Kidney glomerular epithelial cell (primary cell): ENCODE measurements around the gene ADGRL3.
"Not testable (repeated sequence)": the region's sequence is repeated elsewhere in the genome, so short reads cannot be mapped to it uniquely, and the experiment has no call there.

Source experiments
- DNase-seq: peaks from one replicate; lab custom pipeline; 2025; lab: John Stamatoyannopoulos, UW

The ADGRL3 gene

DNA sequence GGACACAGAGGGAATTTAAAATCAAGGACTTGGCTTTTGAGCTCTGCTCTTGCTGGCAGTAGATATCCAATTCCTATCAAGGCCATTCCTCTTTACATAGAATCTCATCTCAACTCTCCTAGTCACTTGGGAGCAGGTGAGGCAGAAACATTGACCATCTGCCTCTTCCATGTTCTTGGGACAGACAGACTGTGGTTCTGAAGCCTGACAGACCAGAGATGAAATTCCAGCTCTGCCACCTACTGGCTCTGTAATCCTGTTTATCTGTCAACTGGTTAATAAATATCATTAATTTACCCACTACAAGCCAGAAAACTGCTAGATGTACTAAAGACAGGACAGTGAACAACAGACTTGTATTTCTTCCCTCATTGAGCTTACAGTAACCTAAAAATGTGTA lies 300.8 kb downstream of the ADGRL3 start:
- DNase-seq = no peak

DNA sequence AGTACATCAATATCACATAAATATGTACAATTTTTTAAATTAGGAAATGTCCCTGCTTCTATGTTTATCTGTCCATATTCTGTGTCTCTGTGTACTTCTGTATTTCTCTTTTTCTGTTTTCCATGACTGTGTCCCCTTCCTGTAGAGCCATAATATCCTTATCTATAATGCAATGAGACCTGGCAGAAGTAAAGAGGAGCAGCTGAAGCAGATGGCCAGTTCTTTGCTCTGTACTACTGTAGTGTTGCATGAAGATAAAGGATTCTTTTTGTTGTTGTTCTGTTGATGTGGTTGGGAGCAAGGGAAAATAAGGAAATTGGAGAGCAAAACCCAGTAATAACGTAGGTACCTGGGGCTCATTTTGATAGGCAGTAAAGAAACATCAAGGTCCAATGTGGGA lies 301.7 kb downstream of the ADGRL3 start:
- no peak for DNase-seq

DNA sequence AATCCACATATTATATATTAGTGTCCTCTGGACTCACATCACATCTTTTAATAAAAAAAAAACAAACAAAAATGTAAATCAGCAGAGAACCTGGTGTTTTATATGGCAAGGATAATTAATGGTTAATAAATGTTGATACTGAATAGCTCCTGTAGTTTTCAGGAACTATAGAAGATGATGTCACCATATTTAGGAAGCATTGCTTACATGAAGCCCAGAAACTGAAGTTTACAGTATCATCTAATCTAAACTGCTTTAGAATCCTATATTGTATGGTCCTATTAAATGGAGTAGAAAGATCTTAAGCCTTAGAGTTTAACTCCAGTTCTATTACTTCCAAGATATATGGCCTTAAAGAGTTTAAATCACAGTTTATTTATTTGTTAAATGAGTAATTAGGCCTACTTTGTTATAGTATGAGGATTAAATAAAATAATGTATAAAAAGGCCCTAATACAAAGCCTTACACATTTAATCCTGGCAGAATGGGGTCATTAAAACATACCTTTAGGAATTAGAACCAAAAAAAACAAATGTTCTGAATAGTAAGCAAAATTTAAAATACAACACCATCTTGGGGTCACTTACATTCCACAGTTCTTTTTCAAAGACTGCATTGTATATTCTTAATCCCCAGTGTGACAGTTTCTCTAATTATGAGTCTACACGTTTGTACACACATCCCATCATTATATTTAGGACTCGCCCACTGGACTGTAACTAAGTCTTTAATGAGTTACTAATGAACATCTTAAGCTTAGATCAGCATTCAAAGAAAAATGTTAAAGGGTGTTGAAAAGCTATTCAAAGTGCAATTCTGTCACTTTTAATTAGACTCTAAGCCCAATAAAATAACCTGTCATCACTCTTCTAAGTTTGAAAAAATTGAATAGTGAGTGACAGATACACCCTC lies 305.9 kb downstream of the ADGRL3 start:
- no peak for DNase-seq

DNA sequence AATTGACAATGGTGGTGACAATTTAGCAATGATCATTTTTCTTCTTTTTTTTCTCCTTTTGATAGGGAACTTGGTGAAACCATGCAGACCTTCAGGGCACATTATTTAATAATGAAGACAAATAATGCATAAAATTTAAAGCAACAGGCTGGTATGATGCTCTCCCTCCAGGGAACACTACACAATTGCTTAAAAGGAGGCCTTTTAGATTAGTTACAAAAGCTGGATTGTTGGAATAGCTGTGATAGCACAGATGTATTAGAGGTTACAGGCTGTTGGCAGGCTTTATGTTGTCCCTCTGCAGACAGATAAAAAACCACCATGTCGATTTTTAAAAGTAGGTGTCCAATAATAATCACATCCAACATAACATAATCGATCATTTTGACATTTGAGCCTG lies 307.0 kb downstream of the ADGRL3 start:
- DNase-seq = no peak

DNA sequence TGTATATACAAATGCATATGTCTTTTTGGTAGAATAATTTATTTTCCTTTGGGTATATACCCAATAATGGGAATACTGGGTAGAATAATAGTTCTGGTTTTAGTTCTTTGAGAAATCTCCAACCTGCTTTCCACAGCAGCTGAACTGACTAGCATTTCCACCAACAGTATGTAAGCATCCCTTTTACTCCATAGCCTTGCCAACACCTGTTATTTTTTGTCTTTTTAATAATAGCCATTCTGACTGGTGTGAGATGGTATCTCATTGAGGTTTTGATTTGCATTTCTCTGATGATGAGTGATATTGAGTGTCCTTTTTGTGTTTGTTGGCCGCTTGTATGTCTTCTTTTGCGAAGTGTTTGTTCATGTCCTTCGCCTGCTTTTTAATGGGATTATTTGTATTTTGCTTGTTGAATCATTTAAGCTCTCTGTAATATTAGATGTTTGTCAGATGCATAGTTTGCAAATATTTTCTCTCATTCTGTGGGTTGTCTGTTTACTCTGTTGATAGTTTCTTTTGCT lies 309.7 kb downstream of the ADGRL3 start:
- not testable (repeated sequence) for DNase-seq

GRCh38 chr4:61511716-61512488 lies 311.8 kb downstream of the ADGRL3 start:
- DNase-seq = peak; percentile 64

GRCh38 chr4:61514991-61515390 lies 314.9 kb downstream of the ADGRL3 start:
- no peak for DNase-seq

GRCh38 chr4:61517144-61517543 lies 317.0 kb downstream of the ADGRL3 start:
- DNase-seq = no peak

- DNase-seq = no peak
Measured at GRCh38 chr4:61520166-61520565, 320.0 kb downstream of the ADGRL3 start.

- peak; percentile 70 for DNase-seq
Measured at GRCh38 chr4:61520681-61521160, 320.6 kb downstream of the ADGRL3 start.

- DNase-seq = no peak
Measured at GRCh38 chr4:61521451-61521850, 321.3 kb downstream of the ADGRL3 start.

GRCh38 chr4:61522312-61522711 lies 322.2 kb downstream of the ADGRL3 start:
- no peak for DNase-seq

DNA sequence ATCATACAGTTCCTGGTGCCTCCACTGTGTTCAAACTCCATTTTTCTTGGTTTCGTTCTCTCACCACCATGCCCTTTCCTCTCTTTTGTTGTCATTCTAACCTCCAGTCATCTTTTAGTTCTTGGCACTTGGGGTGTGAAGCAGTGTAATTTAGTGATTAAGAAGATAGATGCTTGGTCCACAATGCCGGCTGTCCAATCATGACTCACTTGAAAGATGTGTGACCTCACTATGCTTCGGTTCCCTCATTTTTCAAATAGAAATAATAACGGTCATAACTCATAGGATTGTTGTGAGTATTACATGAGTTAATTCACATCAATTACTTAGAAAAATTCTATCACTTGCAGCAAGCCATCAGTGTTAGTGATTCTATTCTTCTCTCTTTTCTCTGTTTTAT lies 327.8 kb downstream of the ADGRL3 start:
- peak; percentile 13 for DNase-seq

DNA sequence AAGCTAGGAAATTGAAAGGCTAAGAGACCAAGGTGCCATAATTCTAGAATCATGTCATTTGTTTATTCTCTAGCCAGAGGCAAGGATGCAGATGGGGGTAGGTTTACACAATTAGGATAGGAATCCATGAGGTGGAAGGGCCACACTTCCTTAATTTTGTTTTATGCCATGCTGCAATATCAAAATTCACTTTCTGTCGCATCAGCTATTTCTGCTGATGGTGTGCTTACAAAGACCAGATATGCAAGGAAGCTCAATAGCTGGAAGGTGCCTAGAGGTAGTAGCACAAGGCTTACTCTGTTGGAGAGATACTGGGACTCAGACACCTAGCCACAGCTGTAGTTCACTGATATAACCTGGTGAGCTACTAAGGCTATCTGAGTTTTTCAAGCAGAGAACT lies 328.5 kb downstream of the ADGRL3 start:
- no peak for DNase-seq

GRCh38 chr4:61531188-61531587 lies 331.1 kb downstream of the ADGRL3 start:
- no peak for DNase-seq

DNA sequence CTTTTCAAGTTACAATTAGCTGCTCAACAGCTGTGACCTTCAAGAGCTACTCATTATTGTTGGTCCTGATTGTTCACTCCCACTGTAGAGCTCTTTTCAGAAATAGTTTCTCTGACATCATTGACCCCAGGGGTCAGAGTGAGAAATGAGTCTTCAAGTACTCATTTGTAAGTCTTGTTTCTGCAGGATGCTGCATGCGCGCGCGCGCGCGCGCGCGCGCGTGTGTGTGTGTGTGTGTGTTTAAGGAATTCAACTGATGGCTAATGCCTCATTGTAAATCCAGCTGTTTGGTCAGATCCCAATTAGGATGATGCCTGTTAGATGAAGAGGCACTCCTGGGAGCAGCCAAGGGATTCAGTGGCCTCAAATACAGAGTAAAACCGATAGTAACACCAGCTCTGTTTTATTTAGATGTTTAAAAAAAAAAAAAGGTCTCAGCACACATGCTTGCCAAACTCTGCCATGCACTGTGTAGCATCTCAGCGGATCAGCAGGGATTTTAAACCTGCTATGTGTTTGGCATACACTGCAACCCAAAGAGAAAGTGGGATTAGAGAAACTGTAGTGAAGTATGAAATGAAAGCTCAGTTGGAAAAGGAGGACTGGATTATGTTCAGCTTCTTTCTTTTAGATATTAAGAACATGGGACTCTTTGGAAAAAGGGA lies 332.3 kb downstream of the ADGRL3 start:
- peak; percentile 8 for DNase-seq

GRCh38 chr4:61533140-61533539 lies 333.0 kb downstream of the ADGRL3 start:
- DNase-seq = no peak

GRCh38 chr4:61540944-61541343 lies 340.8 kb downstream of the ADGRL3 start:
- no peak for DNase-seq

GRCh38 chr4:61541459-61541858 lies 341.3 kb downstream of the ADGRL3 start:
- DNase-seq = peak; percentile 48

DNA sequence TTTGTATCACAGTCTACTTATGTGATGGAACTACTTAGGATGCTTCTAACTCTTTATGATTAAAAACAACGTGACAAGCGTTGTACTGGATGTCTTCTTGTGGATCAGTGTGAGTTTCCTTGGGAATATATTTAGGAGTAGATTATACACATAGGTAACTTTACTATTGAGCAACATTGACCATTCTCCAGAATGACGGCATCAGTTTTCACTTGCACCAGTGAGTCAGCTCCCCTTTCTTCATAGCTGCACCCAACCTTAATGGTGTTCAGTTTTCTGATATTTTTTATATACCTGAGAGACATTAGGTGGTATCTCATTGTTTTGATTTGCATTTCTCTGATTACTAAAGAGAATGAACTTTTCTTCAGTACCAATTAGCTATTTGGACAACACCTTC lies 343.9 kb downstream of the ADGRL3 start:
- DNase-seq = no peak

GRCh38 chr4:61545902-61546480 lies 345.9 kb downstream of the ADGRL3 start:
- no peak for DNase-seq

DNA sequence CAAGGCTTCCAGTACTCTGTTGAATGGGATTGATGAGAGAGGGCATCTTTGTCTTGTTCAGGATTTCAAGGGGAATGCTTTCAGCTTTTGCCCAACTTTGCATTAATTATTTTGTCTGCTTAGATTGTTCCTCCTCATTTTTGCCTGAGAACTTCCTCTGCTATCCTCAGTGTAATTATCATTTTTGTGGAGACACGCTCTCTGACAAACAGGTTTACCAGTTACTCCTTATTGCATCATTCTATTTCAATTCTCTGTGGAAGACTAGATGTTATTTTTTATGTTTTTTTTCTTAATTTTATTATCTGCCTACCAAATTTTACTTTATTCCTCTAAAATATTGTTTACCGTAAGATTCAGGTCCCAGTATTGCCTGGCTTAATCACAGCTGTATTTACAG lies 349.2 kb downstream of the ADGRL3 start:
- no peak for DNase-seq
